Measurements from ENCODE around the gene HRAS. TPM values are rescaled to one million over a fixed set of nuclear protein-coding genes. Genes with fewer than 3 reads are reported as not detected.

The HRAS gene
- total RNA-seq, 5 donors from 2014 or later (not counting 1 experiment from before 2014, with no cell fraction given) = 27.6 to 53.4 (median 47.6) TPM

DNA sequence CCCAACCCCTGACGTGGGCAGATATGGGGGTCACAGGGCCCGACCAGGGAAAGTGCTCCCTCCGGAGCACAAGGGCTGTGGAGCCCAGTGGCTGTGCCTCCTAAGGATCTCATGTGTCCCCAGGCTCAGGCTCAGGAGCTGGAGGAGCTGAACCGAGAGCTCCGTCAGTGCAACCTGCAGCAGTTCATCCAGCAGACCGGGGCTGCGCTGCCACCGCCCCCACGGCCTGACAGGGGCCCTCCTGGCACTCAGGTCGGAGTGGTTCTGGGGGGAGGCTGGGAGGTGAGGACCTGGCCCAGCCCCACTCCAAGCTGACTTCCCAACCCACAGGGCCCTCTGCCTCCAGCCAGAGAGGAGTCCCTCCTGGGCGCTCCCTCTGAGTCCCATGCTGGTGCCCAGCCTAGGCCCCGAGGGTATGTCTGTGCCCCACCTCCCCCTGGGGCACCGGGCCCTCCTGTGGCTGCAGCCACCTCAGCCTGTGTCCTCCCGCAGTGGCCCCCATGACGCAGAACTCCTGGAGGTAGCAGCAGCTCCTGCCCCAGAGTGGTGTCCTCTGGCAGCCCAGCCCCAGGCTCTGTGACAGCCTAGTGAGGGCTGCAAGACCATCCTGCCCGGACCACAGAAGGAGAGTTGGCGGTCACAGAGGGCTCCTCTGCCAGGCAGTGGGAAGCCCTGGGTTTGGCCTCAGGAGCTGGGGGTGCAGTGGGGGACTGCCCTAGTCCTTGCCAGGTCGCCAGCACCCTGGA is 27.9 kb upstream of the HRAS start:
- Mint-ChIP-seq H3K27ac (no peak overlapping the region), H3K27me3 (no peaks in the 10 kb centered on the region), H3K9me3 (no peaks in the 10 kb centered on the region), H3K4me3 (no peak overlapping the region), H3K36me3 (peaks cover 2% of the 10 kb centered on the region), H3K4me1 (peaks cover 15 to 21% (median 18%) of the 10 kb centered on the region in 3 donors)
- ChIA-PET POLR2A (no interaction called here), CTCF (interaction anchor here in 1 of 2 donors (0.5 kb wide), 1 partner anchor 275 kb away, joined by 4 read pairs; no protein-coding TSS in a partner anchor)
- DNase-seq (no peak), ATAC-seq (replicated peaks in 1 of 4) (no peak)
- Histone ChIP-seq H3K36me3 (ENCODE audit: control insufficient read depth in 2 of 2, extremely low read depth in 1 of 2, insufficient read depth in 1 of 2, low read length in 1 of 2) (peaks cover 11 to 12% of the 10 kb centered on the region in 2 donors), H3K9me3 (no peaks in the 10 kb centered on the region), H3K4me3 (ENCODE audit: control insufficient read depth in 1 of 2, extremely low read depth in 1 of 2, low read length in 1 of 2) (no peak overlapping the region), H3K27me3 (replicated peaks in 1 of 2; ENCODE audit: control insufficient read depth in 2 of 2, extremely low read depth in 1 of 2, insufficient read depth in 2 of 2, low read length in 1 of 2) (no peaks in the 10 kb centered on the region), H3K4me1 (ENCODE audit: control insufficient read depth in 1 of 2, extremely low read depth in 1 of 2, insufficient read depth in 2 of 2, low read length in 2 of 2) (peaks cover 5 to 34% of the 10 kb centered on the region in 2 experiments), H3K27ac (ENCODE audit: low read length) (no peak overlapping the region)
- 92% methylated on average over 10 of the region's 18 CpGs for WGBS (ENCODE audit: insufficient coverage)

GRCh38 chr11:562046-562645 is 26.8 kb upstream of the HRAS start:
- ChIA-PET POLR2A (no interaction called here), CTCF (interaction anchor here in 1 of 2 donors (0.6 kb wide), 1 partner anchor 344 kb away, joined by 3 read pairs; no protein-coding TSS in a partner anchor)
- Histone ChIP-seq H3K27me3 (replicated peaks in 1 of 2; ENCODE audit: control insufficient read depth in 2 of 2, extremely low read depth in 1 of 2, insufficient read depth in 2 of 2, low read length in 1 of 2) (no peaks in the 10 kb centered on the region), H3K4me3 (ENCODE audit: control insufficient read depth in 1 of 2, extremely low read depth in 1 of 2, low read length in 1 of 2) (no peak overlapping the region), H3K4me1 (ENCODE audit: control insufficient read depth in 1 of 2, extremely low read depth in 1 of 2, insufficient read depth in 2 of 2, low read length in 2 of 2) (peaks cover 5 to 29% of the 10 kb centered on the region in 2 experiments), H3K27ac (ENCODE audit: low read length) (no peak overlapping the region), H3K36me3 (ENCODE audit: control insufficient read depth in 2 of 2, extremely low read depth in 1 of 2, insufficient read depth in 1 of 2, low read length in 1 of 2) (peaks cover 11 to 12% of the 10 kb centered on the region in 2 donors), H3K9me3 (no peaks in the 10 kb centered on the region)
- H3K27ac Mint-ChIP-seq = no peak overlapping the region
- WGBS (ENCODE audit: insufficient coverage) = 97% methylated on average over 28 of the region's 29 CpGs
- no peaks in the 10 kb centered on the region for H3K9me3 Mint-ChIP-seq
- no peaks in the 10 kb centered on the region for H3K27me3 Mint-ChIP-seq
- H3K36me3 Mint-ChIP-seq = peaks cover 2% of the 10 kb centered on the region
- H3K4me3 Mint-ChIP-seq = peak overlapping the region; percentile 82 to 88 (median 87)
- DNase-seq = no peak
- H3K4me1 Mint-ChIP-seq = peaks cover 18 to 21% (median 19%) of the 10 kb centered on the region in 3 donors
- ATAC-seq (replicated peaks in 1 of 4) = no peak

DNA sequence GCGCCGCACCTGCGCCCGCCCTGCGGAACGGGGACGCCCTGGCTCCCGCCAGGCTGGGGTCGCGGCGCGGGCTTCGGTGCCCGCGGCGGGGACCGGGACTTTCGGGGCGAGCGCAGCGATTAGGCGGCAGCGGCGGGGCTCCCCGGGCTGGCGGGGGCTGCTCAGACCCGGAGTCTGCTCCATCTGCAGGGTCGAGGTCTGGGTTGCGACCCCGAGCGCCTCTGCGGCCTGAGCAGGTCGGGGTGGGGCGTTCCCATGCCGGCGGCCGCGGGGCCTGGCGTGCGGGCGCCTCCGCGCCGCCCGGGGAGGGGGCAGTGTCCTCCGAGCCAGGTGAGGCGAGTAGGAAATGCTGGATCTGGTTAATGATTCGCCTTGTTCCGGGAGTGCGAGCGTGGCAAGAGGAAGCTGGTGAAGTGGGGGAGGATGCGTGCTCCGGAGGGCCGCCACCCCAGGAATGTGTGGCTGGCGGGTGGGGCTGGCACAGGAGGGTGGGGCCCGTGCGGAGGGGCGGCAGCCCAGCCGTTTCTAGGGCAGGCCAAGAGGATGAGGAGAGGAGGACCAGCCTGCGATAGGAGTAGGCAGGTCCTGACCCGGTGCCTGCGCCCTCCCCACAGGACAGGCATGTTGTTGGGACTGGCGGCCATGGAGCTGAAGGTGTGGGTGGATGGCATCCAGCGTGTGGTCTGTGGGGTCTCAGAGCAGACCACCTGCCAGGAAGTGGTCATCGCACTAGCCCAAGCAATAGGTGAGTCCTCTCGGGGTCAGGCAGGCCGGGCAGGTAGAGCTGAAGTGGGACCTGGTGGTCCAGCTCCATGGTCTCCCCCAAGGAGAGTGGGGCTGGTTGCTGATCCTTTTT is 26.0 kb upstream of the HRAS start:
- Mint-ChIP-seq H3K4me3 (peak overlapping the region; percentile 82 to 88 (median 87)), H3K36me3 (peaks cover 2% of the 10 kb centered on the region), H3K27me3 (no peaks in the 10 kb centered on the region), H3K9me3 (no peaks in the 10 kb centered on the region), H3K4me1 (peaks cover 18 to 25% (median 22%) of the 10 kb centered on the region in 3 donors), H3K27ac (peak overlapping the region; percentile 39 to 78)
- 7% methylated on average over 64 of the region's 67 CpGs for WGBS (ENCODE audit: insufficient coverage)
- H3K9me3 ChIP-seq = no peaks in the 10 kb centered on the region
- ChIA-PET POLR2A (no interaction called here), CTCF (no interaction called here)
- peak; percentile 7 to 48 (median 46) for ATAC-seq (replicated peaks in 1 of 4)
- peak overlapping the region; percentile 51 to 70 for H3K4me3 ChIP-seq (ENCODE audit: control insufficient read depth in 1 of 2, extremely low read depth in 1 of 2, low read length in 1 of 2)
- peak in 1 of 35 experiments; percentile 52 for DNase-seq
- peaks cover 5 to 31% of the 10 kb centered on the region in 2 experiments for H3K4me1 ChIP-seq (ENCODE audit: control insufficient read depth in 1 of 2, extremely low read depth in 1 of 2, insufficient read depth in 2 of 2, low read length in 2 of 2)
- H3K36me3 ChIP-seq (ENCODE audit: control insufficient read depth in 2 of 2, extremely low read depth in 1 of 2, insufficient read depth in 1 of 2, low read length in 1 of 2) = peaks cover 11 to 12% of the 10 kb centered on the region in 2 donors
- peaks cover 0 to 3% of the 10 kb centered on the region in 2 experiments for H3K27me3 ChIP-seq (replicated peaks in 1 of 2; ENCODE audit: control insufficient read depth in 2 of 2, extremely low read depth in 1 of 2, insufficient read depth in 2 of 2, low read length in 1 of 2)
- no peak overlapping the region for H3K27ac ChIP-seq (ENCODE audit: low read length)

DNA sequence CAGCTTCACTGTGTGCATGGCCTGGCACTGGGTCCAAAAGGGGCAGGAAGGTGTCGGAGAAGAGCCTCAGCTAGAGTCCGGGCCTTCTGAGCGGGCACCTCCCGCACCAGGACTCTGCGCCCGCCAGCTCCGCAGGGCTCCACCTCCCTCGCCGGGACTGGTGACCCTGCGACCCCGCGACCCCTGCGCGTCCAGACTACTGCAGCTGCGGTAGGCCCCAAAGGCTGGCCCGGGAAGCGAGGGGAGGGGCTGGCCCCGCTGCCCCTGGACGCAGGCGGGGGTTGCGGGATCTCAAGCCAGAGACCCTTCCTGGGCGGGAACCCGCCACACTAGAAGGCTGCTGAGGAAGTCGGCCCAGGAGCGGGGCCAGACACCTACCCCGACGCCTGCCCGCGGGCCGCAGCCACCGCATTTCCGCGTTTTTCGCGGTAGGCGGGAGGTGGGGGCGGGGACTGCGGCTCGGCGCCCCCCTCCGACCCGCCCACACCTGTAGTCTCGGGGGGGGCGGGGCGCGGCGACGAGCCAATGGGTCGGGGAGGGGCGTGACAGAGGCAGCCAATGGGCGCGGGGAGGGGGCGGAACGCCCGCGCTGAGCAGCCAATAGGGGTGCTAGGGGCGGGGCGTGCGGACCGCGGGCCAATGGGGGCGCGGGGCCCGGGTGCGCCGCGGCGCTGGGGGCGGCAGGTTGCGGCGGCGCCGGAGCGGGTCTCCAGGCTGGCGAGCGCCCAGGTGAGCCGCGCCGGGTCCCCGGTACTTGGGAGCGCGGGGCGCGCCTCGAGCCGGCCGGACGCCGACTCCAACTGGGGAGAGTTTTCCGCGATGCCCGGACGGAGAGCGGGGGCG is 25.1 kb upstream of the HRAS start, which contains the start of the genes LMNTD2 and RASSF7:
Gene LMNTD2, minus strand, starts transcription at position 434 of the 843 bp plus-strand sequence. Its CDS starts 22 bp downstream, at position 412.
Gene RASSF7, plus strand, starts transcription at position 666 of the 843 bp plus-strand sequence. CDS start 799 bp downstream, outside the sequence.
- WGBS (ENCODE audit: insufficient coverage) = 3% methylated on average over 84 of the region's 95 CpGs
- CTCF ChIA-PET = no interaction called here
- Mint-ChIP-seq H3K4me3 (peak within 1 kb of the TSS; percentile 82 to 88 (median 87)), H3K36me3 (peaks cover 2% of the 10 kb centered on the region), H3K27ac (peak within 1 kb of the TSS; percentile 82 to 90), H3K9me3 (no peaks in the 10 kb centered on the region), H3K4me1 (peaks cover 18 to 25% (median 22%) of the 10 kb centered on the region in 3 donors), H3K27me3 (no peaks in the 10 kb centered on the region)
- Histone ChIP-seq H3K27me3 (replicated peaks in 1 of 2; ENCODE audit: control insufficient read depth in 2 of 2, extremely low read depth in 1 of 2, insufficient read depth in 2 of 2, low read length in 1 of 2) (peaks cover 0 to 6% of the 10 kb centered on the region in 2 experiments), H3K4me3 (ENCODE audit: control insufficient read depth in 1 of 2, extremely low read depth in 1 of 2, low read length in 1 of 2) (peak within 1 kb of the TSS; percentile 55 to 70), H3K4me1 (ENCODE audit: control insufficient read depth in 1 of 2, extremely low read depth in 1 of 2, insufficient read depth in 2 of 2, low read length in 2 of 2) (peaks cover 5 to 37% of the 10 kb centered on the region in 2 experiments), H3K27ac (ENCODE audit: low read length) (peak within 1 kb of the TSS; percentile 73), H3K36me3 (ENCODE audit: control insufficient read depth in 2 of 2, extremely low read depth in 1 of 2, insufficient read depth in 1 of 2, low read length in 1 of 2) (peaks cover 11 to 12% of the 10 kb centered on the region in 2 donors), H3K9me3 (no peaks in the 10 kb centered on the region)
- peak; percentile 91 to 93 (median 93) for ATAC-seq (replicated peaks in 1 of 4)
- POLR2A ChIA-PET = no interaction called here
- DNase-seq = peak; percentile 74 to 98 (median 92)

GRCh38 chr11:559712-560304 is 24.4 kb upstream of the HRAS start:
- H3K27ac Mint-ChIP-seq = peak overlapping the region; percentile 82 to 90
- peaks cover 18 to 25% (median 22%) of the 10 kb centered on the region in 3 donors for H3K4me1 Mint-ChIP-seq
- Histone ChIP-seq H3K27me3 (replicated peaks in 1 of 2; ENCODE audit: control insufficient read depth in 2 of 2, extremely low read depth in 1 of 2, insufficient read depth in 2 of 2, low read length in 1 of 2) (peaks cover 0 to 6% of the 10 kb centered on the region in 2 experiments), H3K27ac (ENCODE audit: low read length) (peak overlapping the region; percentile 73), H3K4me1 (ENCODE audit: control insufficient read depth in 1 of 2, extremely low read depth in 1 of 2, insufficient read depth in 2 of 2, low read length in 2 of 2) (peaks cover 5 to 41% of the 10 kb centered on the region in 2 experiments), H3K36me3 (ENCODE audit: control insufficient read depth in 2 of 2, extremely low read depth in 1 of 2, insufficient read depth in 1 of 2, low read length in 1 of 2) (peaks cover 11 to 12% of the 10 kb centered on the region in 2 donors), H3K9me3 (no peaks in the 10 kb centered on the region), H3K4me3 (ENCODE audit: control insufficient read depth in 1 of 2, extremely low read depth in 1 of 2, low read length in 1 of 2) (peak overlapping the region in 1 of 2 donors; percentile 55)
- no peaks in the 10 kb centered on the region for H3K9me3 Mint-ChIP-seq
- no peak for ATAC-seq (replicated peaks in 1 of 4)
- 79% methylated on average over 14 of the region's 18 CpGs for WGBS (ENCODE audit: insufficient coverage)
- ChIA-PET POLR2A (no interaction called here), CTCF (no interaction called here)
- peaks cover 2% of the 10 kb centered on the region for H3K36me3 Mint-ChIP-seq
- H3K27me3 Mint-ChIP-seq = no peaks in the 10 kb centered on the region
- no peak for DNase-seq
- peak overlapping the region; percentile 64 to 87 (median 68) for H3K4me3 Mint-ChIP-seq
